HPDE6-E6E7 (cell line): ENCODE results near the gene TAL1.
"Not testable (repeated sequence)": the region's sequence is repeated elsewhere in the genome, so short reads cannot be mapped to it uniquely, and the experiment has no call there.

Source experiments
- DNase-seq: peaks from one replicate; pipeline ENCODE4 v3.0.0; 2011; ENCODE audit warnings: missing footprints; ENCODE audit errors: extremely low spot score

Gene TAL1

GRCh38 chr1:47212636-47213229 lies 19.3 kb downstream of the TAL1 start:
- no peak for DNase-seq

GRCh38 chr1:47211796-47212269 lies 20.2 kb downstream of the TAL1 start:
- DNase-seq, result no peak

GRCh38 chr1:47210666-47211065 lies 21.4 kb downstream of the TAL1 start:
- no peak for DNase-seq

GRCh38 chr1:47209725-47210325 lies 22.2 kb downstream of the TAL1 start:
- no peak for DNase-seq

- DNase-seq, result no peak
Observed at GRCh38 chr1:47209091-47209490, 22.9 kb downstream of the TAL1 start.

- DNase-seq, result no peak
Observed at GRCh38 chr1:47208374-47208850, 23.6 kb downstream of the TAL1 start.

- DNase-seq, result no peak
Observed at GRCh38 chr1:47207803-47208373, 24.1 kb downstream of the TAL1 start.

GRCh38 chr1:47205918-47206317 lies 26.1 kb downstream of the TAL1 start:
- DNase-seq, result no peak

GRCh38 chr1:47203504-47203903 lies 28.5 kb downstream of the TAL1 start:
- DNase-seq, result not testable (repeated sequence)

- no peak for DNase-seq
Observed at GRCh38 chr1:47201179-47201578, 30.8 kb downstream of the TAL1 start.

GRCh38 chr1:47198214-47198613 lies 33.8 kb downstream of the TAL1 start:
- no peak for DNase-seq

- no peak for DNase-seq
Observed at GRCh38 chr1:47196622-47197021, 35.4 kb downstream of the TAL1 start.

GRCh38 chr1:47195981-47196380 lies 36.0 kb downstream of the TAL1 start:
- not testable (repeated sequence) for DNase-seq

- DNase-seq, result no peak
Observed at GRCh38 chr1:47194311-47194710, 37.7 kb downstream of the TAL1 start.

GRCh38 chr1:47193496-47193895 lies 38.5 kb downstream of the TAL1 start:
- not testable (repeated sequence) for DNase-seq

GRCh38 chr1:47192458-47193384 lies 39.3 kb downstream of the TAL1 start:
- no peak for DNase-seq

GRCh38 chr1:47191940-47192457 lies 40.0 kb downstream of the TAL1 start:
- DNase-seq, result no peak

GRCh38 chr1:47190857-47191256 lies 41.2 kb downstream of the TAL1 start:
- no peak for DNase-seq

GRCh38 chr1:47190509-47190855 lies 41.5 kb downstream of the TAL1 start:
- no peak for DNase-seq

GRCh38 chr1:47189844-47190508 lies 42.0 kb downstream of the TAL1 start, which contains the start of gene PDZK1IP1:
PDZK1IP1 (minus strand) TSS chr1:47190036; CDS start chr1:47189932, 104 bp downstream.
- peak; percentile 77 for DNase-seq
